CD14-positive monocyte (primary cell): ENCODE data around the gene IL18BP. TPM values are rescaled to one million over a fixed set of nuclear protein-coding genes. Genes with fewer than 3 reads are reported as not detected.

Experiments used
- DNase-seq, 3 donors: peaks; one replicate each; pipeline ENCODE4 v3.0.0-alpha.2; 2011 to 2022
- H2AFZ ChIP-seq: 2 replicates; pipeline ENCODE4 v1.6.0; 2012; ENCODE audit warnings: mild to moderate bottlenecking, low read depth, low read length, inconsistent platforms; ENCODE audit not compliant: insufficient read depth, poor library complexity, severe bottlenecking
- H3K27ac ChIP-seq, 2 donors: 1 replicate in 1 of 2; 2 replicates in 1 of 2; pipeline ENCODE4 v1.5.1; 2012 to 2013; ENCODE audit warnings: low read length in 2 of 2, control low read depth in 1 of 2, inconsistent platforms in 1 of 2, low read depth in 1 of 2, mild to moderate bottlenecking in 1 of 2
- H3K27me3 ChIP-seq, 2 donors: one replicate each; pipeline versions ENCODE4 v1.6.0 to v1.6.1; 2011 to 2013; ENCODE audit warnings: low read length in 2 of 2; ENCODE audit not compliant: control insufficient read depth in 2 of 2, insufficient read depth in 2 of 2
- H3K36me3 ChIP-seq, 2 donors: replicated peaks in 1 of 2; 1 replicate in 1 of 2; 2 replicates in 1 of 2; pipeline versions ENCODE4 v1.5.1 to v1.6.1; 2012 to 2013; ENCODE audit warnings: low read length in 2 of 2, control low read depth in 1 of 2, inconsistent platforms in 1 of 2, mild to moderate bottlenecking in 1 of 2; ENCODE audit not compliant: insufficient read depth in 2 of 2, control insufficient read depth in 1 of 2
- H3K4me1 ChIP-seq, 2 donors: 1 replicate in 1 of 2; 2 replicates in 1 of 2; pipeline versions ENCODE4 v1.5.1 to v1.6.1; 2012 to 2013; ENCODE audit warnings: low read length in 2 of 2, control low read depth in 1 of 2, inconsistent platforms in 1 of 2, mild to moderate bottlenecking in 1 of 2, moderate library complexity in 1 of 2; ENCODE audit not compliant: insufficient read depth in 2 of 2, control insufficient read depth in 1 of 2
- H3K4me2 ChIP-seq: replicated peaks from 2 replicates; pipeline ENCODE3; 2012; ENCODE audit warnings: low read length, moderate library complexity, mild to moderate bottlenecking; ENCODE audit not compliant: poor library complexity, severe bottlenecking; ENCODE audit errors: extremely low read depth
- H3K4me3 ChIP-seq, 3 experiments: fragments of 200-600 bp in 1 of 3; sonication (generic) in 1 of 3; replicated peaks in 1 of 3; 1 replicate in 2 of 3; 2 replicates in 1 of 3; pipeline ENCODE4 v1.5.1; 2011 to 2013; ENCODE audit warnings: low read length in 3 of 3, mild to moderate bottlenecking in 3 of 3, control low read depth in 2 of 3, low read depth in 2 of 3, inconsistent platforms in 1 of 3, moderate library complexity in 1 of 3
- H3K79me2 ChIP-seq: 2 replicates; pipeline ENCODE4 v1.6.0; 2012; ENCODE audit warnings: mild to moderate bottlenecking, control low read depth, inconsistent platforms, low read length, moderate library complexity; ENCODE audit not compliant: insufficient read depth
- H3K9ac ChIP-seq: 2 replicates; pipeline ENCODE4 v1.6.0; 2017; ENCODE audit warnings: low read length, mild to moderate bottlenecking; ENCODE audit not compliant: insufficient read depth, poor library complexity, severe bottlenecking
- H3K9me3 ChIP-seq, 2 donors: replicated peaks in 1 of 2; 1 replicate in 1 of 2; 2 replicates in 1 of 2; pipeline versions ENCODE4 v1.5.1 to v1.6.1; 2012 to 2013; ENCODE audit warnings: low read length in 2 of 2, control low read depth in 1 of 2; ENCODE audit not compliant: control insufficient read depth in 1 of 2, insufficient read depth in 1 of 2
- H4K20me1 ChIP-seq: 2 replicates; pipeline ENCODE4 v1.6.0; 2012; ENCODE audit warnings: mild to moderate bottlenecking, low read length, control low read depth, moderate library complexity; ENCODE audit not compliant: insufficient read depth
- H3K27ac Mint-ChIP-seq, 7 donors: one replicate each; pipeline ENCODE4 v1.8.0; 2020; ENCODE audit warnings: mild to moderate bottlenecking in 7 of 7, mixed read lengths in 7 of 7, moderate library complexity in 6 of 7, inconsistent platforms in 2 of 7
- H3K27me3 Mint-ChIP-seq, 3 donors: one replicate each; pipeline ENCODE4 v1.8.0; 2021 to 2022; ENCODE audit warnings: low read depth in 3 of 3, mild to moderate bottlenecking in 3 of 3, mixed read lengths in 3 of 3, moderate library complexity in 3 of 3, inconsistent platforms in 1 of 3
- H3K36me3 Mint-ChIP-seq, 2 donors: one replicate each; pipeline ENCODE4 v1.8.0; 2020; ENCODE audit warnings: mixed read lengths in 2 of 2, inconsistent platforms in 1 of 2, mild to moderate bottlenecking in 1 of 2
- H3K4me1 Mint-ChIP-seq: one replicate; pipeline ENCODE4 v1.8.0; 2020; ENCODE audit warnings: mild to moderate bottlenecking, mixed read lengths
- H3K4me3 Mint-ChIP-seq, 2 donors: one replicate each; pipeline ENCODE4 v1.8.0; 2020; ENCODE audit warnings: mild to moderate bottlenecking in 2 of 2, mixed read lengths in 2 of 2, moderate library complexity in 1 of 2
- H3K9me3 Mint-ChIP-seq, 7 donors: one replicate each; pipeline ENCODE4 v1.8.0; 2020 to 2022; ENCODE audit warnings: mixed read lengths in 7 of 7, mild to moderate bottlenecking in 6 of 7, moderate library complexity in 6 of 7, inconsistent platforms in 2 of 7
- CTCF ChIP-seq: fragments of 200-600 bp; IDR thresholded peaks from one replicate; pipeline ENCODE4 v1.8.0; 2022; ENCODE audit warnings: antibody characterized with exemption, mild to moderate bottlenecking
- WGBS: methylation state at CpG from one replicate; pipeline ENCODE4 v1.1.5; 2013; ENCODE audit warnings: missing lambda C conversion rate; ENCODE audit not compliant: insufficient coverage; 5-methylcytosine and 5-hydroxymethylcytosine counted together
- intact Hi-C, 2 donors: fragments of 100-400 bp; cut with micrococcal nuclease; formaldehyde crosslinking; loops; one replicate each; pipeline versions ENCODE4 v1.15.0 to v1.15.1; 2023
- polyA plus RNA-seq, 3 donors: library from polyadenylated mRNA; depleted of rRNA in 1 of 3; unstranded in 2 of 3; stranded (reverse) in 1 of 3; fragments of 300-500 nt in 2 of 3; fragments of >200 nt in 1 of 3; fragmentation: Illumina TruSeq in 2 of 3; gene quantifications; 1 replicate in 2 of 3; 2 replicates in 1 of 3; pipeline ENCODE4 v1.2.3, GENCODE V29; 2012 to 2021

The IL18BP gene
- polyA plus RNA-seq, 3 donors = 7.4 to 32.3 (median 8.3) TPM

DNA sequence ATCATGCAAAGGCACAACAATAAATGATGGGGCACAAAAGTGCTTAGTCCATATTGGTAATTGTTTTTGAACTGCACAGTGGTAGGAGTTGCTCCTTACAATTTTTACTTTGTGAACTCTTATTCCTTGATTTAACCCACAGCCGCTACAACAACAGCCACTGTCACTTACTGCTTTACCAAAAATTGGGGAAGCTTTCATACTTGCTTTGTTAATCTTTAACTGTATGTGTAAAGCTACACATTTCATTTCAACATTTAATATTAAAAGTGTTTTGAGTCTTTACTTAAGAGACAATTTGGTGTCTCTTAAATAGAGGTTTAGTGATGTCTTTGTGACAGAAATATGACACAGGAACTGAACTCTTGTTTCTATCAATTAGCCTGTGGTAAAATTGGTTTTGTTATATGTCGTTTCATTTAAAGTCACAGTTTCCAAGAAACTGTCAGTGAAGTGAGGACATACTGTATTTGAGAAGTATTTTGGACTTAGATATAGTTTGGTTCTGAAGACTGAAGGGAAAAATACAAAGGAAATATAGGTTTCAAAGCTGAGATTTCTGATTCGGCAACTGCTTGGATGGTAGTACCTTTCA lies 6.5 kb upstream of the IL18BP start:
- H3K27ac ChIP-seq = peak overlapping the region; percentile 77 to 89
- DNase-seq = peak in 1 of 3 donors; percentile 17
- no peak for TF ChIP-seq CTCF

GRCh38 chr11:71994786-71995185 lies 3.9 kb upstream of the IL18BP start:
- intact Hi-C loops = no loop called here
- Histone ChIP-seq H3K4me3 (no peak overlapping the region), H3K9ac (no peak overlapping the region), H3K9me3 (no peaks in the 10 kb centered on the region), H2AFZ (no peak overlapping the region), H4K20me1 (no peaks in the 10 kb centered on the region), H3K4me1 (peaks cover 69 to 71% of the 10 kb centered on the region in 2 donors), H3K27me3 (no peaks in the 10 kb centered on the region), H3K27ac (no peak overlapping the region), H3K79me2 (no peaks in the 10 kb centered on the region), H3K4me2 (no peak overlapping the region), H3K36me3 (peaks cover 0 to 8% of the 10 kb centered on the region in 2 donors)
- DNase-seq = no peak
- Mint-ChIP-seq H3K4me1 (peaks cover 72% of the 10 kb centered on the region), H3K36me3 (peaks cover 28 to 39% of the 10 kb centered on the region in 2 donors), H3K27me3 (peaks cover 0 to 5% (median 2%) of the 10 kb centered on the region in 3 donors), H3K27ac (peak overlapping the region in 3 of 7 donors; percentile 16 to 52 (median 47)), H3K9me3 (peaks cover 0 to 3% (median 0%) of the 10 kb centered on the region in 7 donors), H3K4me3 (no peak overlapping the region)
- no peak for TF ChIP-seq CTCF
- no CpG with 5 or more reads among the region's 3 CpGs for WGBS

More for the DNA sequence above, 6.5 kb upstream of the IL18BP start:
- intact Hi-C loops = no loop called here
- H3K36me3 ChIP-seq = peaks cover 2 to 19% of the 10 kb centered on the region in 2 donors
- no peak overlapping the region for H2AFZ ChIP-seq
- H3K9me3 ChIP-seq = no peaks in the 10 kb centered on the region
- Mint-ChIP-seq H3K36me3 (peaks cover 33 to 43% of the 10 kb centered on the region in 2 donors), H3K27ac (peak overlapping the region; percentile 87 to 97 (median 96)), H3K9me3 (peaks cover 0 to 3% (median 0%) of the 10 kb centered on the region in 7 donors), H3K27me3 (peaks cover 0 to 2% (median 2%) of the 10 kb centered on the region in 3 donors), H3K4me1 (peaks cover 46% of the 10 kb centered on the region), H3K4me3 (no peak overlapping the region)
- H3K79me2 ChIP-seq = no peaks in the 10 kb centered on the region
- peak overlapping the region; percentile 32 for H3K9ac ChIP-seq
- peaks cover 44 to 46% of the 10 kb centered on the region in 2 donors for H3K4me1 ChIP-seq
- no peak overlapping the region for H3K4me3 ChIP-seq
- no peaks in the 10 kb centered on the region for H4K20me1 ChIP-seq
- H3K4me2 ChIP-seq = no peak overlapping the region
- no peaks in the 10 kb centered on the region for H3K27me3 ChIP-seq
- no CpG with 5 or more reads among the region's 3 CpGs for WGBS
